ENCODE data around the gene GTPBP2. TPM values are rescaled to one million over a fixed set of nuclear protein-coding genes. Genes with fewer than 3 reads are reported as not detected.

Gene GTPBP2
- polyA plus RNA-seq, 1 donor (not counting 4 experiments of a cell fraction or from before 2014, with no cell fraction given) = 59.5 TPM

- no peak overlapping the region for H3K4me2 ChIP-seq (ENCODE audit: control insufficient read depth, extremely low read depth, insufficient read depth, low read depth, low read length)
- dilution Hi-C loops (cut with MboI; ENCODE audit: extremely low pct_ligation_motif_present, low sequenced_read_pairs) = no loop called here
- no peaks in the 10 kb centered on the region for H3K27me3 ChIP-seq (ENCODE audit: control insufficient read depth, extremely low read depth, insufficient read depth, low read length)
- H3K79me2 ChIP-seq (ENCODE audit: control insufficient read depth, insufficient read depth, low read length) = no peaks in the 10 kb centered on the region
- no peak overlapping the region for H3K9ac ChIP-seq (ENCODE audit: control insufficient read depth, extremely low read depth, insufficient read depth, low read length)
- FAIRE-seq = peak; percentile 20
- H3K4me3 ChIP-seq (ENCODE audit: control insufficient read depth in 2 of 3, extremely low read depth in 1 of 3, insufficient read depth in 2 of 3, low read depth in 1 of 3, low read length in 3 of 3) = no peak overlapping the region
- DNase-seq (ENCODE audit: low read depth, low spot score) = no peak
- no peak overlapping the region for H3K27ac ChIP-seq (ENCODE audit: control insufficient read depth, insufficient read depth, low read length)
- H4K20me1 ChIP-seq (ENCODE audit: control insufficient read depth, extremely low read depth, insufficient read depth, low read length) = no peaks in the 10 kb centered on the region
- no peaks in the 10 kb centered on the region for H3K9me1 ChIP-seq (ENCODE audit: control insufficient read depth, extremely low read depth, insufficient read depth, low read length)
- peaks cover 23 to 26% of the 10 kb centered on the region in 2 experiments for H3K36me3 ChIP-seq (ENCODE audit: control insufficient read depth in 2 of 2, extremely low read depth in 1 of 2, insufficient read depth in 2 of 2, low read length in 2 of 2)
- TF ChIP-seq CTCF (optimal IDR thresholded peaks at IDR 0.05 in 1 of 3, IDR thresholded peaks at IDR 0.05 in 1 of 3, conservative IDR thresholded peaks at IDR 0.05 in 1 of 3; ENCODE audit: extremely low read depth in 1 of 3, insufficient read depth in 2 of 3, low read length in 3 of 3) (peak; percentile 78 to 86 (median 85)), EZH2 (IDR thresholded peaks at IDR 0.05; ENCODE audit: low read length) (no peak)
- no peaks in the 10 kb centered on the region for H3K9me3 ChIP-seq (ENCODE audit: control insufficient read depth, low read depth, low read length)
- H3K4me1 ChIP-seq (ENCODE audit: control insufficient read depth, extremely low read depth, insufficient read depth, low read length) = peaks cover 11% of the 10 kb centered on the region
- no peak overlapping the region for H2AFZ ChIP-seq (ENCODE audit: control insufficient read depth, low read length)
These were observed 20.7 kb downstream of the GTPBP2 start for GRCh38 chr6:43608310-43608763.

- no peak overlapping the region for H3K9ac ChIP-seq (ENCODE audit: control insufficient read depth, extremely low read depth, insufficient read depth, low read length)
- no peaks in the 10 kb centered on the region for H3K27me3 ChIP-seq (ENCODE audit: control insufficient read depth, extremely low read depth, insufficient read depth, low read length)
- FAIRE-seq = no peak
- no peaks in the 10 kb centered on the region for H3K9me3 ChIP-seq (ENCODE audit: control insufficient read depth, low read depth, low read length)
- H3K4me2 ChIP-seq (ENCODE audit: control insufficient read depth, extremely low read depth, insufficient read depth, low read depth, low read length) = no peak overlapping the region
- no peak overlapping the region for H2AFZ ChIP-seq (ENCODE audit: control insufficient read depth, low read length)
- H4K20me1 ChIP-seq (ENCODE audit: control insufficient read depth, extremely low read depth, insufficient read depth, low read length) = no peaks in the 10 kb centered on the region
- no peak for TF ChIP-seq EZH2 (IDR thresholded peaks at IDR 0.05; ENCODE audit: low read length)
- TF ChIP-seq CTCF (optimal IDR thresholded peaks at IDR 0.05 in 1 of 3, IDR thresholded peaks at IDR 0.05 in 1 of 3, conservative IDR thresholded peaks at IDR 0.05 in 1 of 3; ENCODE audit: extremely low read depth in 1 of 3, insufficient read depth in 2 of 3, low read length in 3 of 3) = no peak
- H3K79me2 ChIP-seq (ENCODE audit: control insufficient read depth, insufficient read depth, low read length) = no peaks in the 10 kb centered on the region
- dilution Hi-C loops (cut with MboI; ENCODE audit: extremely low pct_ligation_motif_present, low sequenced_read_pairs) = no loop called here
- peaks cover 11% of the 10 kb centered on the region for H3K4me1 ChIP-seq (ENCODE audit: control insufficient read depth, extremely low read depth, insufficient read depth, low read length)
- H3K9me1 ChIP-seq (ENCODE audit: control insufficient read depth, extremely low read depth, insufficient read depth, low read length) = no peaks in the 10 kb centered on the region
- no peak for DNase-seq (ENCODE audit: low read depth, low spot score)
- no peak overlapping the region for H3K4me3 ChIP-seq (ENCODE audit: control insufficient read depth in 2 of 3, extremely low read depth in 1 of 3, insufficient read depth in 2 of 3, low read depth in 1 of 3, low read length in 3 of 3)
- H3K27ac ChIP-seq (ENCODE audit: control insufficient read depth, insufficient read depth, low read length) = no peak overlapping the region
- peaks cover 26 to 27% of the 10 kb centered on the region in 2 experiments for H3K36me3 ChIP-seq (ENCODE audit: control insufficient read depth in 2 of 2, extremely low read depth in 1 of 2, insufficient read depth in 2 of 2, low read length in 2 of 2)
These were observed 23.0 kb downstream of the GTPBP2 start for GRCh38 chr6:43606019-43606418.

Data from keratinocyte (primary cell).